Non-pigmented ciliary epithelial cell (primary cell): Measurements from ENCODE around the gene DUSP21.
"Not testable (repeated sequence)": the region's sequence is repeated elsewhere in the genome, so short reads cannot be mapped to it uniquely, and the experiment has no call there.

Experiments
- DNase-seq: peaks from one replicate; pipeline ENCODE4 v3.0.0-alpha.2; 2010; ENCODE audit warnings: low read depth

Gene DUSP21

GRCh38 chrX:44876086-44876485 lies 32.3 kb downstream of the DUSP21 start:
- no peak for DNase-seq

DNA sequence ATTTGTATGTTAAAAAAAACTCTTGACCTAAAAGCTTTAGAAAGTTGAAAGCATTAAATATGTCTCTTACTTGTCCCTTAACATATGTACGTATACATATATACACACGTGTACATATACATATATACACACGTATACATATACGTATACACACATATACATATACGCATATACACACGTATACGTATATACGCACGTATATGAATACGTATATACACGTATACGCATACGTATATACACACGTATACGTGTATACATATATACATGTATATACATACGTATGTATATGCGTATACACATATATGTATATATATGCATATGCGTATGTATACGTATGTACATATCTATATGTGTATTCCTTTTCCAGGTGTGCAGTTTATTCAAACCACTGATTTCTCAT lies 32.9 kb downstream of the DUSP21 start:
- no peak for DNase-seq

DNA sequence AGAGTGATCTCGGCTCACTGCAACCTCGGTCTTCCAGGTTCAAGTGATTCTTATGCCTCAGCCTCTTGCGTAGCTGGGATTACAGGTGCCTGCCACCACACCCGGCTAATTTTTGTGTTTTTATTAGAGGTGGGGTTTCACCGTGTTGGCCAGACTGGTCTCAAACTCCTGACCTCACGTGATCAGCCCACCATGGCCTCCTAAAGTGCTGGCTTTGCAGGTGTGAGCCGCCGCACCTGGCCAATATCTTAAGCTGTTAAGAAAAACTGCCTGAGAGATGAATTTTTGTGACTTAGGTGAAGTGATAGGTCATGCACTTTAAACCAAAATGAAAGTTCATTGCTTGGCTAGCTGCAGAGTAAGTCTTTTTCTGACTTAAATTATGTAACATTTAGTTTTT lies 35.0 kb downstream of the DUSP21 start:
- no peak for DNase-seq

DNA sequence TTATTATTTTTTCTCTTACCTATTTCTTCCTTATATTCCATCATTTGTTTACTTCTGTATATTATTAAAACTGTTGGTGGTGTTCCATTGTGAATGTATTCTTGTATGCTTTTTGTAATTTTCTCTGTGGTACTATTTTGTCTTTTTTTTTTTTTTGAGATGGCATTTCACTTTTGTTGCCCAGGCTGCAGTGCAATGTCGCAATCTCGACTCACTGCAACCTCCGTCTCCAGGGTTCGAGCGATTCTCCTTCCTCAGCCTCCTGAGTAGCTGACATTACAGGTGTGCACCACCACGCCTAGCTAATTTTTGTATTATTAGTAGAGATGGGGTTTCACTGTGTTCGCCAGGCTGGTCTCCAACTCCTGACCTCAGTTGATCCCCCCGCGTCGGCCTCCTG lies 37.7 kb downstream of the DUSP21 start:
- no peak for DNase-seq

- no peak for DNase-seq
Measured at GRCh38 chrX:44882635-44883034, 38.8 kb downstream of the DUSP21 start.

DNA sequence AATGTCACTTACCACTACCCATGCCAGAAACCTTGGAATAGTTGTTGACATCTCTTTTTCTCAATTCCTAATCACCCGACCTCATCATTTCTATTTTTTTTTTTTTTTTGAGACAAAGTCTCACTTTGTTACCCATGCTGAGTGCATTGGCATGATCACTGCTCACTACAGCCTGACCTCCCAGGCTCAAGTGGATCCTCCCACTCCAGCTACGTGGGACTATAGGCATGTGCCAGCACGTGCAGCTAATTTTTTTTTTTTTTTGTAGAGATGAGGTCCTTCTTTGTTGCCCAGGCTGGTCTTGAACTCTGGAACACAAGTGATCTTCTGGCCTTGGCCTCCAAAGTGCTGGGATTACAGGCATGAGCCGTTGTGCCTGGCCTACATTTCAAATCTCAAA lies 41.1 kb downstream of the DUSP21 start:
- DNase-seq = no peak

- no peak for DNase-seq
Measured at GRCh38 chrX:44889824-44890223, 46.0 kb downstream of the DUSP21 start.

- DNase-seq = no peak
Measured at GRCh38 chrX:44890247-44890646, 46.4 kb downstream of the DUSP21 start.

GRCh38 chrX:44890687-44891086 lies 46.9 kb downstream of the DUSP21 start:
- DNase-seq = not testable (repeated sequence)

GRCh38 chrX:44891642-44892041 lies 47.8 kb downstream of the DUSP21 start:
- DNase-seq = no peak
